COLO829 (cell line): ENCODE measurements around the gene ATP5F1E.
"Not testable (repeated sequence)": the region's sequence is repeated elsewhere in the genome, so short reads cannot be mapped to it uniquely, and the experiment has no call there.

ENCODE experiments used
- DNase-seq: peaks from one replicate; pipeline ENCODE4 v3.0.0; 2012; ENCODE audit warnings: low spot score

The ATP5F1E gene

GRCh38 chr20:59019217-59019616, 12.9 kb downstream of the ATP5F1E start, which contains the start of gene TUBB1:
Gene TUBB1 (plus strand): TSS chr20:59019429. CDS start chr20:59019523, 94 bp downstream.
- DNase-seq, result no peak

DNA sequence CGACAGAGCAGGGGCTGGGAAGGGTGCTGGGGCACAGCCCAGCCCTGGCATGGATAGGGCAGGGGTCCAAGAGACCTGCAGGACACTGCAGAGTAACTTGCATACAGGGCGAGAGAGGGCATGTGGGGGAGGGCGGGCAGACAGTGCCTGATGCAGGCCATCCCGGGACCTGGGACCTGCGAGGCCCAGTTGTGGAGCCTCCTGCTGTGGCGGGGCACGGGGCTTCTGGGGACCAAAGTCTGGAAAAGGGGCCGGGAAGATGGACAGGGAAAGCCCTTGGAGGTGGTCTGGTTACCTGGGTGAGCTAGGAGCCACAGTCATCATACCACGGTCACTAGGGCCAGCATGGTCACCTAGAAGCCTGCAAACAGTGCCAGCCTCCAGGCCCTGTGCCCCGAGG, 13.3 kb downstream of the ATP5F1E start:
- DNase-seq, result no peak

DNA sequence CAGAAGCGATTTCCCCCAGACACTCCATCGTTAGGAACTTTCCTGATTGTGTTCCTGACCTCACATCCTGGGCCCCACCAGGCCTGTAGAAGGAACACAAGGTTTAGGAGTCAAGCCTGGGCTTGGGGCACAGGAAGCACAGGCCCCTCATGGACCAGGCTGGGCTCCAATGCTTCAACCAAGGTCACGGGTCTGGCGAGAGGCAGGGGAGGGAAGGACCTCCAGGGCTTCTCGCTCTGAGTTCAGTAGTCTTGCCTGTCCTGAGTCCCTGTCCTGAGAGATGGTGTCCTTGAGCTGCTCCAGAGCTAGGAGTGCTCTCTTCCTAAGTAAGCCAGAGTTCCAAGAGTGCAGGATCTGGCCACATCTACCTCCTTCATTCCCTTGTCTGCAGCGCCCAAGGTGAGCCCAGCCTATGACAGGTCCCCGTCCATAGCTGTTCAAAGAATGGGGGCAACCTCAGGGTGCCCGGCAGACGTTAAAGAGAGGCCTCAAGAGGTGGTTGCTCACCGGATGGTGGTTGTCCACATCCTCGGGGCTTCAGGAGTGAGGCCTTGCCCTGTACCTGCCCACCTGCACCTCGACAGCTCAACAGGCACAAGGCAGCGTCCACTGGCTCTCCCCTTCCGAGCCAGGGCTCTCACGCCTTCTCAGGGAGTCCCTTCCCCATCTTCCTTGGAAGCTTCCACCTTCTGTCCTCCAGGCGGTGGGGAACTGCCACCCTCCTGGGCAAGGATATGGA, 14.5 kb downstream of the ATP5F1E start:
- DNase-seq, result no peak

- DNase-seq, result no peak
Measured at GRCh38 chr20:59016795-59017492, 15.2 kb downstream of the ATP5F1E start.

DNA sequence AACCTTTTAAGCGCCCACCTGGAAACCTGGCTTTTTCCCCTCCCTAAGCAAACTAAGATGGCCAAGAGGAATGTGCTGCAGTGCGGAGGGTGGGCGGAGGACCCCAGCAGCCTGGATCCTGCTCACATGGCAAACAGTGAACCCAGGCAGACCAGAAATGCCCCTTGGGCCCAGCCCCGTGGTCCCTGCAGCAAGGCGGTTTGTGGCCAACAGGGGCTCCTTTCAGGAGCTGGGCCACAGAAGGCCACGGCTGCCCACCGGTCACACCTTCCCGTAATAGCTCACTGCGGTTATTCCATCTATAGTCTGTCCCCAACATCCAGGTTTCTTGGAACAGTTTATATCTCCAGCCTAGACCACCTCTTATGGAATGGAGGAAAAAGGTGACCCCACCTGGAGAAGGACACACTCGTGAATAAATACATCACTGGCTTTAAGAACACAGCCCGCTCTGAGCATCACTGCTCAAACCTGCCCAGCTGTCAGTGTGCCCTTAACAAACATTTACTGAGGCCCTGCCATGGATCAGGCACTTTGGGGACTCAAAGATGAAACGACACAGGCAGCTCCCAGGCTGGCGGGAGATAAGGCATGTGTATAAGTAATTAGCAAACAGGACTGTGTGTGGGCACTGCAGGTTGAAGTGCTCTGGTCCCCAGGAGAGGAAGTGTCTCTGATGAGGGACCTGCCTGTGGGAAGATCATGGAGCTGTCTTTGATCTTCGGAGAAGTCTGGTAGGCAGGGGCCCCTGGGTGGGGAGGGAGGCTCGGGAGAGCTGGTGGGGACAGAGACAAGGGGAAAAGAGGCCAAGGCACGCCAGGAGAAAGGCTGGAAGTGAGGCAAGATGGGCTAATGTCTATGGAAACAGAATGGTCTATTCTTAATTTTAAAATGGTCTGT, 16.1 kb downstream of the ATP5F1E start:
- DNase-seq, result no peak

DNA sequence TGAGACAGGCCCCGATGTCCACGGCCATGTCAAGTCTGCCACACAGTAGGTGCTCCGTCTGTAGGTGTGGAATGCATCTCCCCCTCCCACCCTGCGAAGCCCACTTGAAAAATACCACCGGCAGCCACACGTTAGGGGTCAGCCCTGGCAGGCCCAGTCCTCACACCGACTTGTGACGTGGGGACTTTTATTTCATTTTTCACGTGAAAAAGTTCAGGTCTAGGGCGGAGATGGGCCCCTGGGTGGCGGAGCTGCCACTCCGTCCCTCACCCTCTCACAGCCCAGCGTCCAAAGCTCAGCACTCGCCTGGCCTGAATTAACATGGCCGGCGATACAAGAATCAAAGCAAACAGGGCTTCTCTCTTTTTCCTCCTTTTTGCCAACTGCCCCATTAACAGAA, 16.7 kb downstream of the ATP5F1E start:
- no peak for DNase-seq

DNA sequence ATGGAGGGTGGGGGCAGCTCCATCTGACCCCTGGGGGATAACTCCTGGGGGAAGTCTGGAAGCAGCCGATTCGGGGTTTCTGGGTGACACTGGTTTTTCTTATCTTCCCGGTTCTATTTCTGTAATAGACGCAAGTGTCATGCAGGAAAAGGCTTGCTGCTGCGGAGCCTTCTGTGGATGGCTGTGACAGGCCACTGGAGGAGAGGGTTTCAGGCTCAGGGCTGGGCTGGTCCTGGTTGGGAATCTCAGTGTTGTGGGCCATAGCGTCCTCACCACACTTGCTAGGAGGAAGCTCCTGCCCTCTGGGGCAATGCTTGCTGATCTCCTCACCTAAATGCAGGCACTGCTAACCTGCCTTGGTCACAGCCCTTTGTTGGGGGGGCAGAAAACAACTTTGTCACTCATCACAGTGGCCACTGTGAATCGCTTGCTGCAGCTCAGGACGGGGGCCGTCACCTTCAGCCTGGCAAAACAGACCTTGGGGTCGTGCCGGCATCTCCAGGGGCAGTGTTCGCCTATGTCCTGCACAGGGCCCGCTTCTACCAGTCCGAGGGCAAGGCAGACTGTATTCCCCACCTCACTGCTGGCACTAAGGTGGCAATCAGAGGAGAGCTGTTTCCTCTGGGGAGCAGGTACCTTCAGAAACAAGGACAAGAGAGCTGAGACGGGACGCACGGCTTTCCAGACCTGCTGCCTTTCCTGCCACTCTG, 17.3 kb downstream of the ATP5F1E start:
- DNase-seq, result no peak

DNA sequence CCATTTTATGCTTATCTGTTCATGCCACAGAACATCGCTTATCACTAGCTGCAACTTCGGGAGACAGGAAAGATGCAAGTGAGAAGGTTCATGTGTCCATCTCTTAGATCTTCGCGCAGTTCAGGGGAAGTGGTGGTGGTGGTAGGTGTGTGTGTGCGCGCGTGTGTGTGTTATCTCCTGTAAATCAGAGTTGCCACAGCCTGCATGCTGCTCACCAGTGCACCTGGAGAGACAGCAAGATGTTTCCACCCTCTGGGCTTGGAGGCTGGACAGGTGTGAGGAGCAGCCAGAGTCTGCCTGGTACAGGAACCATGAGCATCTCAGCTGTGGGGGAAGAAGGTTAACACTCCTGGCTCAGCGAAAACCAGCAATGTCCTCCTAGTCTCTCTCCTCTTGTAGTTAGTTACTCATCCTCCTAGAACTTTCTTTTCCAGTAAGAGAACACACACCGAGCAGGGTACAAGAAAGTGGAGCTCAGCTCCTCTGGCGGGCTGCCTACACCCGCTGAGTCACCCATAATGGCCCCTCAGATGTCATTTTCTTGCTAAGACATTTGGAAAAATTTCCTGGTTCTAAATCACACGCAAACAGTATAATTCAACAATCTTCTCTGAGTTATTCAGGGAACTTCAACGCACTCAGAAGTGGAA, 18.1 kb downstream of the ATP5F1E start:
- no peak for DNase-seq

- no peak for DNase-seq
Measured at GRCh38 chr20:59013031-59013951, 18.8 kb downstream of the ATP5F1E start.

DNA sequence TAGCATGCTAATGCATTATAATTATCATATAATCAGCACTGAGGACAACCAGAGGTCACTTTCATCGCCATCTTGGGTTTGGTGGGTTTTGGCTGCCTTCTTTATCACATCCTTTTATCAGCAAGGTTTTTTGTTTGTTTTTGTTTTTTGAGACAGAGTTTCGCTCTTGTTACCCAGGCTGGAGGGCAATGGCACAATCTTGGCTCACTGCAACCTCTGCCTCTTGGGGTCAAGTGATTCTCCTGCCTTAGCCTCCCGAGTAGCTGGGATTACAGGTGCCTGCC, 20.3 kb downstream of the ATP5F1E start:
- DNase-seq, result not testable (repeated sequence)

- DNase-seq, result peak; percentile 89
Measured at GRCh38 chr20:59010995-59011873, 20.9 kb downstream of the ATP5F1E start.

GRCh38 chr20:59010321-59010994, 21.7 kb downstream of the ATP5F1E start:
- no peak for DNase-seq

GRCh38 chr20:59008715-59009336, 23.3 kb downstream of the ATP5F1E start:
- no peak for DNase-seq

DNA sequence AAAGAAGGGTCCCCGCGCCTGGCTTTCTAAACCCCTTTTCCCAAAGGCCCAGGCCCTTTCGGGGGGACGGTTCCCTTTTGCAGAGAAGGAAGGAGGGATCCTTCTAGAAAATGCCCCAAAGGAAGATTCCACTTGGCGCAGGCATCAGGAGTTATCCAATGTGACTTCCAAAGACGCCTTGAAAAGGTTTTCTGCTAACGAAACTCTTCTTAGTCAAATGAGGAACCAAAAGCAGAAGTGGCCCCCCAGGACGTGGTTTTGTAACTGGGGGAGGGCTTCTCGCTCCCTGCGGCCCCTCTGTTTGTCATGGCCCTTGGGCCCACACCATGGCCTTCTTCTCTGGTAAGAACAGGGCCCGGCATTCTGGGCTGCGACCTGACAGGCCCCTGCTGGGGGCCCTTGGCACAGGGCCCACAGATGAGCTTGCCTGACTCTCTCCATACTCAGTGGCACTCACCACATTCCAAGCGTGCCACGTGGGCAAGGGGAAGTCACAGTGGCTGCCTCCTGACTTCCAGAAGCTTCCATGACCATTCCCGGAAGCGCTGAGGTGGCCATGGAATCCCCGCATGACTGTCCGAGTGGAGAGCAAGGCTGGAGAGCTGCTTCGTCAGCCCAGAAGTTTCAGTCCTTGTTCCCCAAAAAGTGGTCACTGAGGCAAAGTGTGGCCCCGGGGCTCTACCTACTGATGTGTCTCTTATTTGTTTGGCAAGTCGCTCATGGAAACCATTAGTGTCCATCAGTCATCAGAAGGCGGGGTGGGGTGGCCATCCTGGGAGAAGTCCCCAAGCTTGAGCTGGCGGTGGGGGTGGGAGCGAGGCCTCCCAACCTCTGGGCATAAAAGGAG, 24.2 kb downstream of the ATP5F1E start:
- no peak for DNase-seq

GRCh38 chr20:59006864-59007664, 25.1 kb downstream of the ATP5F1E start, which contains the start of gene CTSZ:
Gene CTSZ (minus strand): TSS chr20:59007254. CDS start chr20:59007128, 126 bp downstream.
- peak; percentile 56 for DNase-seq

GRCh38 chr20:59006167-59006863, 25.8 kb downstream of the ATP5F1E start:
- DNase-seq, result no peak
